ENCODE data around the gene TCP11.

DNA sequence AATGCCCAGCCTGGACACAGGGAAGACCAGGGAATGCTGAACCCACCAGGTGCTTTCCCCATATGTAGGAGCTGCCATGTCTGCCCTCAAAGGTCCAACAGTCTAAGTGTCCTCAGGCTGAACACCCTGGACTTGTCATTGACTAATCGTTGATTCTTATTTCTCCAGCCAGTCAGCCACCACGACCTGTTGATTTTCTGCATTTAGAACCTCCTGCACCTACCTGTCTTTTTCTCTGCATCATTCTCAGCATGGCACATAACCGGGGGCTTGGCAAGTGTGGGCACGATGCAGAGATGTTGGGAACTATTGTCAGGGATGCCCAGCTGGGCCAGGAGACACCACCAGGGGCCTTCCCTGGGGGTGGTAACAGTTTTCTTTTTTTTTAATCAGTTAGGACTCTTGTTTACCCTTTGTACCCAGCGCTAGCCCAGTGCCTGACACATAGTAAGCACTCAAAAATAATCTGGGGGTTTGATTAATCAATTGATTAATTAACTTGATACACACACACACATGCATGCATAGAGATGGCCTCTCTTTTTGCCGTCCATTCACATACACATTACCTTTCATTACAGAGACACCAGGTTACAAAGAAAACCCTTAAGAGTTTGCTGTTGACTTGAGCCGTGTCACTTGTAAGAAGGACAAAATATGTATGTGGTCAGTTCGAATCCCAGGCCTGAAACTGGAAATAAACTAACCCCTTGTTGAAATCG lies 43.6 kb upstream of the TCP11 start:
- TF ChIP-seq, protein P1, sequence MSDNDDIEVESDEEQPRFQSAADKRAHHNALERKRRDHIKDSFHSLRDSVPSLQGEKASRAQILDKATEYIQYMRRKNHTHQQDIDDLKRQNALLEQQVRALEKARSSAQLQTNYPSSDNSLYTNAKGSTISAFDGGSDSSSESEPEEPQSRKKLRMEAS (IDR thresholded peaks at IDR 0.05; ENCODE audit: low read depth, low read length) = no peak
- TF ChIP-seq, protein P2, sequence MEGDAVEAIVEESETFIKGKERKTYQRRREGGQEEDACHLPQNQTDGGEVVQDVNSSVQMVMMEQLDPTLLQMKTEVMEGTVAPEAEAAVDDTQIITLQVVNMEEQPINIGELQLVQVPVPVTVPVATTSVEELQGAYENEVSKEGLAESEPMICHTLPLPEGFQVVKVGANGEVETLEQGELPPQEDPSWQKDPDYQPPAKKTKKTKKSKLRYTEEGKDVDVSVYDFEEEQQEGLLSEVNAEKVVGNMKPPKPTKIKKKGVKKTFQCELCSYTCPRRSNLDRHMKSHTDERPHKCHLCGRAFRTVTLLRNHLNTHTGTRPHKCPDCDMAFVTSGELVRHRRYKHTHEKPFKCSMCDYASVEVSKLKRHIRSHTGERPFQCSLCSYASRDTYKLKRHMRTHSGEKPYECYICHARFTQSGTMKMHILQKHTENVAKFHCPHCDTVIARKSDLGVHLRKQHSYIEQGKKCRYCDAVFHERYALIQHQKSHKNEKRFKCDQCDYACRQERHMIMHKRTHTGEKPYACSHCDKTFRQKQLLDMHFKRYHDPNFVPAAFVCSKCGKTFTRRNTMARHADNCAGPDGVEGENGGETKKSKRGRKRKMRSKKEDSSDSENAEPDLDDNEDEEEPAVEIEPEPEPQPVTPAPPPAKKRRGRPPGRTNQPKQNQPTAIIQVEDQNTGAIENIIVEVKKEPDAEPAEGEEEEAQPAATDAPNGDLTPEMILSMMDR (IDR thresholded peaks at IDR 0.05; ENCODE audit: low read depth, low read length) = no peak
